GOT3 (cell line): ENCODE data around the gene HOXB4.
"Not testable (repeated sequence)": the region's sequence is repeated elsewhere in the genome, so short reads cannot be mapped to it uniquely, and the experiment has no call there.

Experiments used
- DNase-seq: peaks from one replicate; lab custom pipeline; 2025; ENCODE audit warnings: mixed read lengths; lab: John Stamatoyannopoulos, UW

The HOXB4 gene

DNA sequence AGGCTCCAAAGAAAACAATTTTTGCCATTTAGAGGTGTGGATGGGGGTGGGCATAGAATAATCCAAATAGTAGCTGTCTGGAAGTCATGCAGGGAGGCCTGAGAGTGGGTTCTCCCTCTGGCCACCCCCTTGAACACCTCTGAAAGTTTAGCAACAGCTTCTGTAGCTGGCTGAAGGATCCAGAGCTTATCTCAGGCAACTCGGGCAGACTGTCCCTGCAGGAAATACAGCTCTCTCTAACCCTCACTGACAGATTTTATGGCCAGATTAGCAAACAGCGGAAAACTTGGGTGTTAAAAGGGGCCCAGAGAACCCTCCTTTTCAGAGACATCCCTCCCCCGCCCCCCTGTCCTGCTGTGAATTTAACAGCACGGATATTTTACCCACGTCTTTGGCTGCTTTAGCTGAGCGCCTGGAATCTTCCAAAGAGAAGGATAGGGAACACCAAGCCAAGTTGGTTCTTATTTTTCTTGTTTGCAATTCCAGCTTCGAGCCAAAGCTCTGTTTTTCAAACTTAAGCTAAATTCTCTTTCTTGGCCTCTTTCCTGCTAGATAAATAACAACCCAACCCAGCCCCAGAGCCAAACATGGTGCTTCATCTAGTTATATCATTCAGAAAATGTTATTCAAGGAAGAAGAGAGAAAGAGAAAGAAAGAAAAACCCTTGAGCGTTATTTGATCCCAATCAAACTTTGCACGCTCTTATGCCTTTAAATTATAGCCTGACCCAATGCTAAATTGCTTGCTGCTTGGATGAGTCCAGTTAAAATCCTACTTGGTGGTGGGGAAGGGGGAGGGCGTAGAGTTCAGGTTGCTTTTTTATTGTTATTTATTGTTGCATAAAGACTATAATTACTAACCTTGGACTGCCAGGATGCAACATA lies 31.0 kb downstream of the HOXB4 start:
- DNase-seq: no peak

DNA sequence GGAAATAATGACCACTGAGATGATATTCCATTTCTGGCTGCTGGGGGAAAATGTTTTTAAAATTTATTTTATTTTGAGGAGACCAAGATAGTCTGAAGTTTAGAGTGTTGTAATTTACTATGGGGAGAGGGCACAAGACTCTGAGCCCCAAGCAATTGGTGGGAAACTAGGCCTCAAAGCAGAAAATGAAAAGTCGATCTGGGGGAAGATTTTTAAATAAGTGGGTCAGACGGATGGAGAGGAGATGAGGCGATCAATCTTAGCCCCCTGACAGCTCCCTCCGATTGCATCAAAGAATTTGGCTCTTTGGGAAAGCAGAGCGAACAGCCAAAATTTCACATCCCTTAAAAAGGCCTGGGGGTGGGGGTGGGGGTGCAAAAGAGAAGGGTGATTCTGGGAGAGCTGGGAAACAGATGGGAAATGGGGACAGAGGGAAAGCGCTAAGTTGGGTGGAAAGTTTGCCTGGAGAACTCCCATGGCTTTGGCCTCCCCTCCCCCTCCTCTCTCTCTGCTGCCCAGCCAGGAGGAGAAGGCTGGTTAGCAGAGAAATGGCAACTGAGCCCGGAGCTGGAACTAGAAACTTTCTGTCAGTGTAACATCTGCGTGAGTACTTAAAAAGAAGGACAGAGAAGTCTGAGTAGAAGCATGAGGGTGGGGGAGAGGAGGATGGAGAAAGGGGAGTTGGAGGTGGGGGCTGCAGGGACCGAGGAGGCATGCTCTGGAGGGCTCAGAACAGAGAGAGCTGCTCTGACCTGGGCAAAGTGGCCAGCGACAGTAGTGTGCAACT lies 31.8 kb downstream of the HOXB4 start:
- no peak for DNase-seq

DNA sequence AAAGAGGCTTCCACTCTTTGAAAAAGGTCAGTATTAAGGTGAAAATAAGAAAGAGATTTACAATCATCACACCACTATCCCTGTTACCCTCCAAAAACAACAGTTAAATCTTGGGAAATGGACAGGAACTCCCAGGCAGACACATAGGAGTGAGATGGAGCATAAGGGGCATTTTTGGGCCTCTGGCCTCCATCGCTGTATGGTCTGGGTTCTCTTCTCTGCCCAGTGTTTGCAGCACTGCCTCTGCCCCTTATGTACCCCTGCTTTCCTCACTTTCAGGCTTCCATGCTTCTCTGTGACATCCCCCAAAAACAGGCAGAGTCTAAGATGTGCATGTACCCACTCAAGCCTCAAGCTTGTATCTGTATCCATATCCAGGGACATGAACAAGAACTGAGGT lies 32.6 kb downstream of the HOXB4 start:
- no peak for DNase-seq

DNA sequence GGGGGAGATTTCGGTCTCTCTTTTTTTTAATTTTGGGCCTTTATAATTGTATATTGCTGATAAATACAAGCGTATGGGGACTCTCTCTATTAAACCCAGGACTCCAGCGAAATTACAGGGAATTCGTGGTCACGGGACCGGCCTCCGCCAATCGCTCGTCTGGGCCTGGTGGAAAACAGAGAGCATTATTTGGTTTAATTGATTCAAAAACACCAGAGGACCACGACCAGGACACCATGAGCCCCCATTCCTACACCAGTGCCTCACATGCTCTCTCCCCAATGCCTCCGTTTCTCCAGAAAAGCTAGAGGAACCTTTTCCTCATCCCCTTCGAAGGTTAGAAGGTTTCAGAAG lies 33.2 kb downstream of the HOXB4 start, which contains the start of gene HOXB2:
HOXB2 (minus strand) TSS at position 88 of the 354 bp plus-strand sequence. CDS start 198 bp downstream, outside the sequence.
- no peak for DNase-seq

DNA sequence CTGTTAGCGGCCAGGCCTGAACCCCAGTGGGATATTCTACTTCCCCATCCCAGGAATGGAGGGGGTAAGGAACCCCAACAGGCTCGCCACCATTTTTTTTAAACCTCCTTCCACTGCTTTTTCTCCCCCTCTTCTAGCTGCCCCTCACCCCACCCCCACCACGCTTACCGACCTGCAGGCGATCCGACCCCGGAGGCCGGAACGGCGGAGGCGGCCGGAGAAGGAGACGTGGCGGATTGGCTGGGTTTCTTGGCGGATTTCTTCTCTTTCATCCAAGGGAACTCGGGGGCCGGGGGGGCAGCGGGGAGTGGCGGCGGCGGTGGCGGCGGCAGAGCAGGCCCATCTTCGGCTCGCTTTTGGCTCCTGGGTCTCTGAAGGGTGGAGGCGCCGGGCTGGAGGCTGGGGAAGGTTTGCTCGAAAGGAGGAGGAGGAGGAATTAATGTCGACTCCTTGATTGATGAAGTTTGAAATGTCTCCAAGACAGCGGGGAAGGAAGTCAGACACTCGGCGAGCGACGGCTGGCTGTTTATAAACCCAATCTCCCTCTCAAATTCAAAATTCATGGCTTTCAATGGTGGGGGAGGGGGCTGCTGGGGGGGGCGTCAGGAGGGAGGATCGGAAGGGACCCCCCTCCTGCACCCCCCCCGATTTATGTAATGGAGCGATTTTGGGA lies 33.7 kb downstream of the HOXB4 start:
- no peak for DNase-seq

DNA sequence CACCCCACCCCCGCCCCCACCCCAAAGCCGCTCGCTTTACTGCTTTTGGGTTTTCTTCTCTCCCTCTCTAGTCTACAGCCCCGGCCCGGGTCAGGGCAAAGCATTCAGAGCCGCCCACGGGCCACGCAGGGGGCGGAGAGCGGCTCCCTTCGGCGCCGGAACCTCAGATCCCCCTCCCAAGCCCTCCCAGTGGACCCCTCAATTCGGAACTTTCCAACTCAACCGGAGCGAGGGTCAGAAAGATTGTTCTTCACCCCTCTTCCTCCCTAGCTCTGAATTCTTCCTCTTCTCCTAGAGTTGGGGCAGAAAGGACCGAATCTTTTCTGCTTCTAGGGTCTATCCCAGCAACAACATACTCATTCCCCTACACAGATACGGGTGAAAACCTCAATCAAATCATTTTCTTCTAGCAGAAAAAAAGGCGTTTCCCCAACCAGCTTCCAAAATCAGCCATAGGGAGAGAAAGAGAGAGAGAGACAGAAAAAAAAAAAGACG lies 34.2 kb downstream of the HOXB4 start:
- no peak for DNase-seq

DNA sequence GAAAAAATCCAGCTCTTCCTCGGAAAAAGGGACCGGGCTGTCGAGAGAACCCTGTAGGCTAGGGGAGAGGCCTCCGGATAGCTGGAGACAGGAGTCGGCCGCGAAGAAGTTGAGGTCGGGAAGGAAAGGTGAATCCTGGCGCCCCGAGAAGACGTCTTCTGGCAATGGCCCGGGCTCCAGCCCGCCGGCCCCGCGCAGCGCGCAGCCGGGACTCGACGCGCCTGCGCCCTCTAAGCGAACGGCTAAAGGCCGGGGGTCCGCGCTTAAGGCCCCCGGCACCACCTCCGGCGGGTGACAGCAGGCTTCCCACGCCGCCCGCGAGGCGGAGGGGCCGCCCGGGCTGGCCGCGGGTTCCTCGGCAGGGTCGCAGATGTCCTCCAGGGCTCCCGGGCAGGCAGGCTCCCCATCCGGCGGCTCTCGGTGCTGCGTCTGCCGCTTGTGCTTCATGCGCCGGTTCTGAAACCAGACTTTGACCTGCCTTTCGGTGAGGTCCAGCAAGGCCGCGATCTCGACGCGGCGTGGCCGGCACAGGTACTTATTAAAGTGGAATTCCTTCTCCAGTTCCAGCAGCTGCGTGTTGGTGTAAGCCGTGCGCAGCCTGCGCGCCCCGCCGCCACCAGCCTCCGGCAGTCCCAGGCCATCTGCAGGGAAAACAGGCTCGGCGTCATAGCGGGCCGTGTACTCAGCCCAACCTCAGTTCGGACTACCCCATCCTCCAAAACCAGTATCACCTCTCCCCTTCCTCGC lies 34.9 kb downstream of the HOXB4 start:
- DNase-seq: no peak

DNA sequence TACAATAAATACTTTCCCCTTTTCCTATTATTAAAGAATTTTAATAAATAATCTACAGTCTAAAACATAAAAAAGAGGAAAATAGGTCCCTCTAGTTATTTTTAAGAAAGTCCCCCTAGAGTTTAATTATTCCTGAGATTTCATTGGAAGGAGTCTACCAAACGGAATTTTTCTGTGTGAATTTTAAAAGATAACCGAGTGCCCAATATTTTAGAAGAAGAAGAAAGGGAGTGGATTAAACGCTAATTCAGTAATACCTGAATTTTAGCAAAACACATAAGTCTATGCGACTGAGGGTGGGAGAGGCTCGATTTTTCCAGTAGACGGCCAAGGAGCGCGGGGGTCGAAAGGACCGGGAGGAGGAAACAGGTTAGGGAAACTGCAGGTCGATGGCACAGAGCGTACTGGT lies 35.4 kb downstream of the HOXB4 start:
- no peak for DNase-seq

DNA sequence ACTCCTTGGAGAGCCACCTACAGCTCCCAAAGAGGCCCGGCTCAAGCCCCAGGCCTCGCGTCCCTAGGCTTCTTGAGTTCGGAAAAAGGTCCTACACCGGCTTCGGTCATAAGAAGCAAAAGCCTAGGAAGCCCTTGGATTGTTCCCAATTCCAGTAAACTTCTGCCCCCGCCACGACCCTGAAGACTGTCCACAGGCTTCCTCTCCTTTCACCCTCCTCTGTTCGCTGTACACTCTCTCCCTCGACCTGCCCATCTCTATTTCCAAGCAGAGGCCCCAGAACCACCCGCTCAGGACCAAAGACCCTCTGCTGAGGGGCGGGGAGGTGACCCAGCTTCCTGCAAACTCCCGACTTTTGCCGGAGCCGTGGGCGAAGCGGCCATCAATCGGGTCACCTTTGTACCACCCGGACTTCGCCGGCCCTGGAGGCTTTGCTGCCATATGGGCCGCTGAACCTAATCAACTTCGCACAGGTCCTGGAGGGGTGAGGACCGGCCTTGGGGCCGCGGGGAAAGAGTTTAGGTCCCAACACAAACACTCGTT lies 36.0 kb downstream of the HOXB4 start:
- no peak for DNase-seq

DNA sequence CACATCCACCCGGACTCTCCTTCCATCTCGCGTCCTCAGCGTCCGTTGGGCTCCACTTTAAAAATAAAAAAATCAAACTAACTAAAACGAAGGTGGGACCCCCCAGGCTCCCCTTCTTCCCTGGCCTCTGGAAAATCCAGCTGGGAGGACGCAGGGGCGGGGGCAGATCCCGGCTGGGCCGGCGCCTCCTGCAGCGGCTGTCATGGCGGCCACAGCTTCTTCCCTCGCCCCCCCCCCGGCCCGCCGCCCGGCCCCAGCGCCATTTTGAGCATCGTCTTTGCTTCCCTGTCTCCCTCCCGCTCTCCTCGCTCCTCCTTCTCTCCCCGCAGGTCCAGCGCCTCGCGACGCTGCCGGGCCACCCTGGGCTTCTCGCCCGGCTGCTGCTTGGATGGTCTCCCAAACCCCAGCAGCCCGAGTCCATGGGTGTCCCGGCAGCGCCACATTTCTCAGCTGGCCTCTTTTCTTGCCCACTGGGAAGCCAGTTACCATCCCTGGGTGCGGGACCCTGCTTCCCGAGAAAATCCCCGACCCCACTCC lies 36.5 kb downstream of the HOXB4 start:
- DNase-seq: no peak

DNA sequence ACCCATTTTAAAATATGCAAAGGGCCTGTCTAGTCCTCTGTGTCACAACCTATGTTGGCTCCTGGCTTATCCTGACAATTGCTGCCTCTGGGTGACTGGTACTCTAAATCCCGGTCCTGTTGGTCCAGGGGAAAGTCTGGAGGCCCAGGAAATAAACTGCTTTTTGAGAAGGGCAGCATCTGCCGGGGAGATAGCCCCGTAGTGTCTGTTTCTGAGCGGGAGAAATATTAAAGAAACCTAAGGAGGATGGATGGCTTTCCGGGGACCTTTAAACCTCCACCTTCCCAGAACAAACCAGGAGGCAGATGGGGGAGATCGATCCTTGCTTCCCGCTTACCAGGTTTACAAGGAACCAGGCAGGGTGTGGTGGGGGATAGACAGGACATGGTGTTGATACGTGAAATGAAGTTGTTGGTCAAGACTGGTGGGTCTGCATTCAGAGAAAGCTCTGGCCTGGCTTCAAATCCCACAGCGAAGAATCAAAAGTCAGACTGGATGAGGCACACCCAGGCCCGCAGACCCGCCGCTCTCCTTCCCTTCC lies 37.0 kb downstream of the HOXB4 start:
- no peak for DNase-seq

DNA sequence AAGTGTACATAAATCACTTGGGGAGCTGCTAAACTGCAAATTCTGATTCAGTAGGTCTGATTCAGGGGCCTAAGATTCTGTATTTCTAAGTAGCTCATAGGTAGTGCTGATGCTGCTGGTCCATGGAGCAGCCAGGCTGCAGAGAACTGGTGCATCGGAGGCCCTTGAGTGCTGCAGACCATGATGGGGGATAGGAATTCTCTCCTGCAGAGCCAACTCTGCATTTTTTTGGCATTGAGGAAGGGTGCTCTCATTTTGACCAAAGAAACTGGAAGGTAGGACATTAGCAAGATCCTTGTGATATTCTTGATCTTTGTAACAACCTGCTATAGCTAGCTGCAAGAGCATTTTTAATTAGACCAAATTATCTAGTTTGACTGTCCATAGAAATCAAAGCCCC lies 37.9 kb downstream of the HOXB4 start:
- no peak for DNase-seq

DNA sequence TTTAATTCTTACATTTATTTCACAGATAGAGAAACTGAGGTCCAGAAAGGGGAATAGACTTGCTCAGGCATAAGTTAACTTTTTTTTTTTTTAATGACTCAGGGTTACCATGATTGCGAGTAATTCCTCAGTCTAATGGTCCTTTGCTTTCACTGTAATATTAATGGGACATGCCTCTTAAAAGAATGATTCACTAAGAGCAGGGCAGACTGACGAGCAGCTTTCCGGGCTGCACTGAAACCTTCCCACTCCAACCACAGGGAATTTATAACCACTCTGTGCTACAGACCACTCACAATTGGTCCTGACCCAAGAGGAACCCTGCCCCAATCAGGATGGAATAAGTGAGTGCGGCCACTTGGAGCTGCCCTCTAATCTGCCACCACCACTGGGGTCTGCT lies 39.0 kb downstream of the HOXB4 start:
- DNase-seq: no peak

DNA sequence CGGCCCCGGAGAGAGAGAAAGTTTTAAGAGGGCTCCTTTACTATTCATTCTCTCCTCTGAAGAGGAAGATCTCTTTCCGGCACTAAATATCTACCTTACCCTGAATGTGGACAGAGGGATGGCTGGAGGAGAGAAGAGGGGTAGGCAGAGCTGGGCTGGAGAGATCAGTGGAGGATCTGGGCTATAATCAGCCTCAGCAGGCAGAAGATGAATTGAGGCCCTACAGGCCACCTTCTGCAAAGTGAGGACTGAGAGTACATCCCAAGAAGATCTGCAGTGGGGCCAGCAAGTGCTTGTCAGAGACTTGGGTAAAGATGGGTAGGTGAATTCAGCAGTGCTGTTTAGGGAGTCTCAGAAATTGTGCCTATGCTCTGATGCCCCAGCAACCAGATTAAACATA lies 40.8 kb downstream of the HOXB4 start:
- DNase-seq: no peak

DNA sequence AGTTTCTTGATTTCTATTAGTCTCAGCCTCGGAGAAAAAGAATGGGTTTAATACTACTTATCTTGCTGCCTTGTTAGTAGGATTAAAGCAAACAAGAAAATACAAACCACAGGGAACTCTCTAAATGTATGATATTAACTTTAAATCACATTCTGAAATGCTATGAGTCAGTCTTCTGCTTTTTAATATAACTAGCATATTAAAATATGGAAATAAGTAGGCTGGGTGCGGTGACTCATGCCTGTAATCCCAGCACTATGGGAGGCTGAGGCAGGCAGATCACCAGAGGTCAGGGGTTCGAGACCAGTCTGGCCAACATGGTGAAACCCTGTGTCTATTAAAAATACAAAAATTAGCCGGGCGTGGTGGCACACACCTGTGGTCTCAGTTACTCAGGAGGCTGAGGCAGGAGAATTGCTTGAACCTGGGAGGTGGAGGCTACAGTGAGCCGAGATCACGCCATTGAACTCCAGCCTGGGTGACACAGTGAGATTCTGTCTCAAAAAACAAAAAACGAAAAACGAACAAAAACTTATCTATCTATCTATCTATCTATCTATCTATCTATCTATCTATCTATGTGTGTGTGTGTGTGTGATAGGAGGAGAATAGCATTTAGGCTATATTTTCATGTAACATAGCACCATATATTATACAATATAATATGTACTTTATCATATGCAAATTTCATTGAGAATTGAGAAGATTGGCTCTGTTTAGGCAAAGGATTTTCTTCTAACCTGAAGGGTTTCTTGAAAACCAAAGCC lies 42.2 kb downstream of the HOXB4 start:
- DNase-seq: not testable (repeated sequence)

DNA sequence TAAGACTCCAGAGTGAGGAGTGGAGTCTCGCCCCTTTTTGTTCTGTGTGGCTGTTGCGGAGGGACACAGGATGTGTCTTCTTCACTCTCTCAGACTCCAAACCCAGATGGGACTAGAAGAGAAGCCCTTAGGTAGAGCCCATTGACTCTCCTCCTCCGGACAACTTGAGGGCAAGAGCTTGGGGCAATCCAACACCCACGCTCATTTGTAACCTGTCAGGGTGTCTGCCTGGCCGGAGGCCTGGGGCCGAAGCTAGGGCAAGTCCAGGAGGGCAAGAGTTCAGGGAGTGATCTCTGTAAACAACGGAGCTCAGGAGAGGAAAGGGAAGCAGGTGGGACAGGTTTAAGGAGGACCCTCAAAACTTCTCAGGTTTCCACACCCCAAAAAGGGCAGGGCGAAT lies 45.9 kb downstream of the HOXB4 start:
- no peak for DNase-seq

DNA sequence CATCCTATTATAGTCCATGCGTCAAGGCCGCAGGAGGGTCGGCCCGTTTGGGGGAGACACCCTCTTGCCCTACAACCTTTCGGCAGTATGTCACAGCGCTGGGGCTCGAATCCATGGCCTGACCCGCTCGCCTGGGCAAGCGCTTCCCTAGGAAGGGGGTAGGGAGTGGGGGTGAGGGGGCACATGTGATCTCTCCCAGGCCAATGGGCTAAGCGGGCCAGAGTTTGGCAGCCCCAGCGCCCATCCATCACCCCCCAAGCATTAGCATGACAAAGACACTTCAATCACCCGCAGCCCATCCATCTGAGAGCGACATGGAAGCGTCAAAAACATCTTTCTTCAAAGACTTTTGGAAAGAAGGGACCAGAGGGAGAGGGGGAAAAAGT lies 47.3 kb downstream of the HOXB4 start, which contains the start of gene HOXB1:
HOXB1 (minus strand) TSS at position 125 of the 386 bp plus-strand sequence; CDS start at position 18, 107 bp downstream.
- DNase-seq: no peak

DNA sequence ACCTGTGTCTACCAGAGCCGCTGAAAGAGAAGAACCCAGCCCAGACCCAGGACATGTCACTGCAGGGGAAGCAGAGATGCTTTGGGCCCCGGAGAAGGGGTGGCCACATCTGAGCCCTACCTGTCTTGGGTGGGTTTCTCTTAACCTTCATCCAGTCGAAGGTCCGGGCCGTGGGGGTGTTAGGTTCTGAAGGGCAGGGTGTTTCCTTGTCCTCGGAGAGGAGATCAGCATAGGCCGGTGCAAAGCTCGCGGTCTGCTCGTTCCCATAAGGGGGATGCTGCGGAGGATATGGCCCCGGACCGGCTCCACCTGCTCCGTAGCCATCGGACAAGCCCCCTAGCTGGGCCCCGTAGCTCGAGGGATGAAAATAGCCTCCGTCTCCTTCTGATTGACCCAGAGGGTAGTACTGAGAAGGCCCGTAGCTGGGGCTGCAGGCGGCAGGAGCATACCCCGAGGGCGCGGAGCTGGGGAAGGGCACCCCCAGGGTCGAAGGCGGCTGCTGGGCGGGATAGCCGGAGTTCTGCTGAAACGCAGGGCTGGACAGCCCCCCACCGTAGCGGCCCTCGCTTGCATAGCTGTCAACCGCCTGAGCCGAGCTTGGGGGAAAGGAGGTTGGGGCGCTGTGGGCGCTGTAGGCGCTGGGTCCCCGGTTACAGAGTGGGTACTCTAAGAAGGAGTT lies 47.8 kb downstream of the HOXB4 start:
- no peak for DNase-seq

DNA sequence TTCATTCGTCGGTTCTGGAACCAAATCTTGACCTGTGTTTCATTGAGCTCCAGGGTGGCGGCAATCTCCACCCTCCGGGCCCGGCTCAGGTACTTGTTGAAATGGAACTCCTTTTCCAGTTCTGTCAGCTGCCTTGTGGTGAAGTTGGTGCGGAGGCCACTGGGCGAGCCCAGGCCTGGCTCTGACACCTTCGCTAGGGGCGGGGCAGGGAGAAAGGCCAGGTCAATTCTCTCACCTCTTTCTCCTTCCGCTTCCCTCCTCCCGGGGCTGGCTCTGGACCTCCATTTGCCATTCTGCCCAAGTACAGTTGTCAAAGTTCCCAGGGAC lies 48.5 kb downstream of the HOXB4 start:
- DNase-seq: no peak
